Hematopoietic multipotent progenitor cell treated with erythropoietin and hydrocortisone succinate and interleukin-3 and kit ligand, for 15 days (in vitro differentiated cells): ENCODE measurements around the gene SNCG.
"Not testable (repeated sequence)": the region's sequence is repeated elsewhere in the genome, so short reads cannot be mapped to it uniquely, and the experiment has no call there.

ENCODE experiments used
- DNase-seq: peaks from one replicate; pipeline ENCODE4 v3.0.0-alpha.2; 2015; ENCODE audit warnings: low spot score

SNCG gene

DNA sequence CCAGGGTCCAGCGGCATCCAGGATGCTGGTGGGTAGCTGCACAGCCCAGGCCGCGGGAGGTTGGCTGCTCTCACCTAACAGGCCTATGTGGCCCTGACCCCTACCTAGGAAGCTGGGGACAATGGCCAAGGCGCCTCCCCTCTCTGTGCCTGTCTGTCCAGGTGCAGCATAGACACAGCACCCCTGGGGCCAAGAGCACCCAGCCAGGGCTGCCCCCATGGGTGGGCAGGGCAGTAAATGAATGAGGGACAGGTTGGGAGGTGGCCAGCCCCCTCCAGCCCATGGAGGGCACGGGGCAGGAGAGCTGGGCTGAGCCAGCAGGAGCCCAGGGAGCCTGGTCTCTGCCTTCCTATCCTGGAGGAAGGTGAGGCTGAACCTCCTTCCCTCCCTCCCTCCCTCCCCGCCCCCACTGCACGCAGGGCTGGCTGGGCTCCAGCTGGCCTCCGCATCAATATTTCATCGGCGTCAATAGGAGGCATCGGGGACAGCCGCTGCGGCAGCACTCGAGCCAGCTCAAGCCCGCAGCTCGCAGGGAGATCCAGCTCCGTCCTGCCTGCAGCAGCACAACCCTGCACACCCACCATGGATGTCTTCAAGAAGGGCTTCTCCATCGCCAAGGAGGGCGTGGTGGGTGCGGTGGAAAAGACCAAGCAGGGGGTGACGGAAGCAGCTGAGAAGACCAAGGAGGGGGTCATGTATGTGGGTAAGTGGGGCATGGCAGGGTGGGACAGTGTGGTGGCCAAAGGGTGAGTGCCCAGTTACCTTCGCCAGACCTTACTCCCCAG is at the start of gene SNCG:
SNCG (plus strand) TSS at position 484 of the 785 bp plus-strand sequence; CDS start at position 583, 99 bp downstream.
- DNase-seq = no peak

GRCh38 chr10:86914734-86915133 is 43.7 kb upstream of the SNCG start:
- no peak for DNase-seq

DNA sequence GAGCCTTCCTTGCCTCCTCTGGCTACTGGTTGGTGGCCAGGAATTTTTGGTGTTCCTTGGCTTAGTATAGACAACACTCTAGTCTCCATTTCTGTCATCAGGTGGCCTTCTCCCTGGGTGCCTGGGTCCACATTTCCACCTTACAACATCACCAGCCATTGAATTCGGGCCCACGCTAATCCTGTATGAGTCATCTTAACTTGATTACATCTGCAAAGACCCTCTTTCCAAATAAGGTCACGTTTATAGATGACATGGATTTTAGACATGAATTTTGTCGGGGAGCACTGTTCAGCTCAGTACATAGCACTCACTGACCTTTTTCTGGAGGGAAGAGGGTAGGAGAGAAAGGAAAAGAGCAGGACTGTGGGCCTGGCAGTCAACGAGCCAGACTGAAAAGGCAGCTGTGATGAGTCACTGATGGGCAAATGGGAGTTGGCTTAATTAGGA is 40.4 kb upstream of the SNCG start:
- DNase-seq = no peak

GRCh38 chr10:86922553-86922961 is 35.8 kb upstream of the SNCG start:
- no peak for DNase-seq

DNA sequence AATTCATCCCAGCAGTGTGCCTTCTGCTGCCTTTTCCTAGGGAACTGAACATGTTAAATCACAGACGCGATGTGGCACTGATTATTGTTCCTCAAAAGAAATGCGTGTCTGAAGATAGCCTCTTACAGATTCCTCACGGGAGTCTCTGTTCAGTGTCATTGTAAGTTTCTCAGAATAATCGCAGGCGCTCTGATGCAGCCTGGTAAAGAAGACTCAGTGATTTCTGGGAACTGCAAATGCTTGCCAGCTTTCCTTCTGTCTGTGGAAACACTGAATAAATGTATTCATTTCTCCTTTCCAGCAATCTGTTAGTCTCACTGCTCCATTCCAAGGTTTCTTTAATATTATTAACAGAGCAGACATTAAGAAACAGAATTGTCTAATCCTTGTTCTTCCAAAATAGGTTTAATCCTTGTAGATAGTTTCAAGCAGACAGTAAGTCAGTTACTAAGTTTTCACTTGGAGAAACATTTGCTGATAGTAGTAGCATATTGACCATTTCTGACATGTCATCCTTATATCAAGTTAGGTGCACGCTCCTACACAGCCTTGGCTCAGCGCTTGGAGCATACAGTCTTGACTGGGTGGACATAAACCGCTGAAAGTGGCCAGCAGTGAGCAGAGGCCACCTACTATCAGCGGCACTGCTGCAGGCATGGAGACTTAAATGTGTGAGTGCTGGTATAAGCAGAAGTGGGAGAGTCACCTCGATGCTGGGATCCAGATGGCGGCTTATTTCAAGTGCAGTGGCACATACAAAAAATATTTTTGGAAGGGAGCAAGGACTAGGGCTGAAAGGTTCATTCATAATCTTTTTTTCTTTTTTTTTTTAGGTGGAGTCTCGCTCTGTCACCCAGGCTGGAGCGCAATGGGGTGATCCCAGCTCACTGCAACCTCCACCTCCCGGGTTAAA is 28.7 kb upstream of the SNCG start:
- no peak for DNase-seq

GRCh38 chr10:86931872-86932271 is 26.5 kb upstream of the SNCG start:
- DNase-seq = no peak

- DNase-seq = no peak
These were observed 25.7 kb upstream of the SNCG start for GRCh38 chr10:86932674-86933073.

DNA sequence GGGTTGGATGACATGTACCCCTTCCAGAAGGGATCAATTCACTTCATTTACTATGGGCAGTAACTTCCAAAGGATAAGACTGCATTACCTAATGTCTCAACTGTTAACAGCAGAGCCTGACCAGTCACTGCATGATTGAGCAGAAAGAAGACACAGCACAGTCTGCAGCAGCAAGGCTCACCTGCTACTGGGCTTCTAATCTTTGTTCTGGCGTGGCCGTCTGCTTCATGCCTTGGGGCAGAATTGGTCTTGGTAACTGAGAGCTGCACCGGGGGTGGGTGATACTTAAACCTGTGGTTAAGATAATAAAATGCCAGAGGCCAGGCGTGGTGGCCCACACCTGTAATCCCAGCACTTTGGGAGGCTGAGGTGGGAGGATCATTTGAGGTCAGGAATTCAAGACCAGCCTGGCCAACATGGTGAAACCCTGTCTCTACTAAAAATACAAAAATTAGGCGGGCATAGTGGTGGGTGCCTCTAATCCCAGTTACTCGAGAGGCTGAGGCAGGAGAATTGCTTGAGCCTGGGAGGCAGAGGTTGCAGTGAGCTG is 24.2 kb upstream of the SNCG start:
- not testable (repeated sequence) for DNase-seq

DNA sequence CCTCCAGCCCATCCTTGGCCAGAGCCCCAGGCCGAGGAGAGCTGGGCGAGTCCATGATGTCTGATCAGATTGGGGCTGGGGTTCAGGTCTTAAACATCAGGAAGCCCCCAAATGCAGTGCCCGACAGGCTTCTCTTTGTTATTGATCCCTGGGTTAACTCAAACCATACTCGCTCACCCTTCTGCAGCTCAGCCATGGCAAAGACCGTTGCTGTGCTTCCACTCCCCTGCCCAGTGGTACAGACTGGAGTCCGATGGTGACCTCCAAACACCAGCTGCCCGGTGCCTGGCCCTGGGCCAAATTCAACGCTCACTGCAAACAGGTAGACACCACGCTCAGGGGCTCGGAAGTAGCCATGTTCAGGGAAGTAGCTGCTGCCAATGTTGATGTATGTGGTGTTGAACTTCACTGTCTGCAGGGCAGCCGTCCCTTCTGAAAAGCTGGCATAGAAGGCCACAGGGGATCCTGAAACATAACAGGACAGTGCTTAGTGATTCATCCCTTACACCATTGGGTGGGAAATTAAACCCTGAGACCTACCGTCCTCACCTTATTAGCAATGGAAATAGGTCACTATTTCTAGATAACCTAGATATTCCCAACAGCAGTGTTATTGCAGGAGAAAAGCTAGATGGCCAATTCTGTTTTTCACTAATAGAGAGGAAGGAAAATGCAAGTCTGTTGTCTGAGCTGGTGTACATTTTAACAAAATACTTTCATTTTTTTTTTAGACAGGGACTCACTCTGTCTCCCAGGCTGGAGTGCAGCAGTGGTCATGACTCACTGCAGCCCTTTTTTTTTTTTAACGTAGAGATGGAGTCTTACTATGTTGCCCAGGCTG is 21.5 kb upstream of the SNCG start:
- no peak for DNase-seq

GRCh38 chr10:86937502-86938154 is 20.8 kb upstream of the SNCG start:
- DNase-seq = no peak

DNA sequence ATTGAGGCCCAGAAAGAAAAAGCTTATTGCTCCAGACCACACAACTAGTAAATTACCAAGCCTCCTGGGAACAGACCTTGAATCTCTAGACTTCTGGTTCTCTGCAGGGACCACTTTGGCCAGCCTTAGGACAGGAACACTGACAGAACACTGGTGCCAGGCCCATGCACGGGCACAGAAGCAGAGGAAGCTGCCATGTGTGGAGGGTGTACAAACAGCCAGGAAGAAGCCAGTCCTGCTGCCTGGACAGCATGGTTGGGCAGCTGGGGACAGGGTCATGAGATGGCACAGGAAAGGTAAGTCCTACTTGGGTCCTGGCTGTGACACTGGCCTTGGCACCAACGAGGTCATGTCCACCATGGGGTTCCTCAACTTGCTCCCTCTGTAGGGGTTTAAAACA is 20.1 kb upstream of the SNCG start:
- DNase-seq = no peak

GRCh38 chr10:86940076-86940475 is 18.3 kb upstream of the SNCG start:
- not testable (repeated sequence) for DNase-seq

DNA sequence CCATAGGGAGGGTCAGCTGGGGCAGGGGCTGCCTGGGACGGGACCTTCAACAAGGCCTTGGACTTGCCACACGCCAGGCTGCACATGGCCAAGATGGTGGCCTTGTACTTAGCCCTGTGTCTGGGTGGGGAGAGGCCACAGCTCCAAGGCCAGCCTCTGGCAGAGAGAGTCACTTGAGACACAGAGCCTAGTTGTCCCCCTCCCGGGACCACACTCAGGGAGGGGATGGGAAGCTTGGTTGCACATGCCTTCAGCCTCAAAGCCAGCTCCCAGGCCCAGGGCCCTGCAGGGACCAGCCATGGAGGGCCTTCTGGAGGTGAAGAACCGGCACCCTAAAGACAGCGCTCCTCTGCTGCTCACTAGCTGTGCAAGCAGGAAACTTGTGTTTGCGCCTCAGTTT is 17.7 kb upstream of the SNCG start:
- DNase-seq = no peak

DNA sequence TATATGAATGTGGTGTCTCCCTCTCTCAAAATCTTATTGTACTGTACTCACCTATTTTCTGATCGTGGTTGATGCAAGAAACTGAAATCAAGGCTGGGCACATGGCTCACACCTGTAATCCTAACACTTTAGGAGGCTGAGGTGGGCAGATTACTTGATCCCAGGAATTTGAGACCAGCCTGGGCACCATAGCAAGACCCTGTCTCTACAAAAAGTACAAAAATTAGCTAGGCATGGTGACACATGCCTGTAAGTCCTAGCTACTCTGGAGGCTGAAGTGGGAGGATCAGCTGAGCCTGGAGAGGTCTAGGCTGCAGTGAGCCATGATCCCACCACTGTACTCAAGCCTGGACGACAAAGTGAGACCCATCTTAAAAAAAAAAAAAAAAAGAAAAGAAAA is 17.0 kb upstream of the SNCG start:
- no peak for DNase-seq

GRCh38 chr10:86941991-86942421 is 16.4 kb upstream of the SNCG start:
- no peak for DNase-seq

GRCh38 chr10:86942441-86943315 is 15.7 kb upstream of the SNCG start:
- no peak for DNase-seq

DNA sequence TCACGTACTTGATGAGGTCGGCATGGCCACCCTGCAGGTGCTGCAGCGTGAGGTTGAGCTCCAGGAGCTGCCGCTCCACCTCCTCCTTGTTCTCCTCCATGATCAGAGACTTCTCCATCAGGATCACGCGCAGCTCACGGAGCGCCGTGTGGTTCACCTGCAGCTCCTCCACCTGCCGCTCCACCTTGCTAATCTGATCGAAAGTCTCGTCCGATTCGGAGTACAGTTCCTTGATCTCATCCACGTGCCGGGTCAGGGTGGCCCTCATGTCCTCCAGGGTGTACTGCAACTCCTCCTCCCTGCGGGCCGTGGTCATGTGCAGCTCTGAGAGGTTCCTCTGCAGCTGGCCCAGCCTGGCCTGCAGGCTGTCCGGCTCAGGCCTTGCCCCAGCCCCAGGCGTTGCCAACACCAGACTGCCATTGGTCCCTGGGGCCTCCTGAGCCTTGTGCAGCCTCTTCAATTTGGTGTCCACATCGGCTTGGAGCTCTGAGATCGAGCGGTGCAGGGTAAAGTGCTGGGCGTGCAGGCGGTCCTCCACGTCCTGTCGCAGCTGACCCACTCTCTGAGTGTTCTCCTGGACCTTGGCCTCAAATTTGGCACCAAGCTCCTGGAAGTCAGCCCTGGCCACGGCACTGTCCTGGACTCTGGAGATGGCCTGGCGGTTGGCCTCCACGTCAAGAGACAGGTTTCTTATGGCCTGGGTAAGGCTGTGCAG is 14.9 kb upstream of the SNCG start:
- no peak for DNase-seq

DNA sequence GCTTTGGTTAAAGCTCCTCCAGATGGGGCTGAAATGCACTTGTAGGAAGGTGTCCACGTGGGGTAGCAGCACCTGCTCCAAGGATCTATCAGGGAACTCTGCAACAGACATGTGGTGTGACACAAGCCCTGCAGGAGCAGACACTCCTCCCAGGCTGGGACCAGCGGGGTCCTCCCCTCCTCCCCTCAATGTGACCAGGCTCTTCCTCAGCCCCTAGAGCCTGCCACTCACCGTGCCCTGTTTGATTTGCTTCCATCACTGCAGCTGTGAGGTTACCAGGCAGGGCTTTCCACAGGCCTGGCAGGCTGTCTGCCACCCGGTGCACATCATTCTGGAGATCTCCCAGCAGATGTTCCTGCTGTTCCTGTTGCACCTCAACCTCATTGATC is 14.4 kb upstream of the SNCG start:
- no peak for DNase-seq

DNA sequence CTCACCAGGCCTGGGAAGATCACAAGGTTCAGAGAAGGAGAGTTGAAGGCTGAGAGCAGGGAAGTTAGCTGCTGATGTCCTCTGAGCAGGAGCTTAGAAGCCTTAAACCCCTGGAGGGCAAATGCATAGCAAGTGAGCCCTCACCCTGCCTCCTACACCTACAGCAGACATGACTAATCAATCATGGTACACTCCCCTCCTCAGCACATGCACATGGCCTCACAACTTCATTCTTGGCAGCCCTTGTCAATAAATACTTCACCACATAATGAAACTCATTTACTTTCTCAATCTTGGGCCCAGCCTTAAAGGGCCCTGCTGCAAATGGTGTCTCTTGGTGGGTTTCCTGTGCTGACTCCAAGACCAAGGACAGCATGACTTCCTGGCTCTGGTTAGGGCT is 13.9 kb upstream of the SNCG start:
- DNase-seq = no peak

DNA sequence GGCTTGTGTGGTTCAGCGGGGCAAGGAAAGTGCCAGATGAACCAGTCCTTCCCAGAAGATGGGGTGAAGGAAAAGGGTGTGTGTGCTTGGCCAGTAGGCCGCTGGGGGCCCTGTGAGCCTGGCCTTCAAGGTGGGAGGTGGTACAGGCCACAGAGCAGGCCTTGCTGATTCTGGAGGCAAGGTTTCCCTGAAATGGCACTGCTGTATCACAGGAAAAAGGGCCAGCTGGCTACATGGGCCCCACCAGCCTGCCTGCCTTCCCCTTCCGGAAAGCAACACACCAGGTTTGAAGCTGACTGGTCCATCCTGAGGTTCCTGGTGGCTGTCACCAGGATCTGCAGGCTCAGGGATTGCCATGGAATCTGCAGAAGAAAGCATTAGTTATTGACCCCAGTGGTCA is 13.5 kb upstream of the SNCG start:
- DNase-seq = no peak
